Mesothelial cell of epicardium (in vitro differentiated cells): ENCODE measurements around the gene CSF2. TPM values are rescaled to one million over a fixed set of nuclear protein-coding genes. Genes with fewer than 3 reads are reported as not detected.

ENCODE experiments used
- DNase-seq, 2 experiments: peaks; one replicate each; pipeline ENCODE4 v3.0.0; 2021; ENCODE audit warnings: low spot score in 2 of 2; ENCODE audit not compliant: unreplicated experiment in 2 of 2
- H3K27ac Mint-ChIP-seq: 2 replicates; pipeline ENCODE4 v1.8.0; 2021; ENCODE audit warnings: mixed read lengths
- H3K27me3 Mint-ChIP-seq: 2 replicates; pipeline ENCODE4 v1.8.0; 2021; ENCODE audit warnings: low read depth, mixed read lengths
- H3K36me3 Mint-ChIP-seq: 2 replicates; pipeline ENCODE4 v1.8.0; 2021; ENCODE audit warnings: mixed read lengths
- H3K4me1 Mint-ChIP-seq: 2 replicates; pipeline ENCODE4 v1.8.0; 2021; ENCODE audit warnings: mixed read lengths
- H3K4me3 Mint-ChIP-seq: 2 replicates; pipeline ENCODE4 v1.8.0; 2021; ENCODE audit warnings: mild to moderate bottlenecking, moderate library complexity, mixed read lengths
- H3K9me3 Mint-ChIP-seq: 2 replicates; pipeline ENCODE4 v1.8.0; 2021; ENCODE audit warnings: mixed read lengths
- CTCF ChIP-seq: fragments of 200-600 bp; sonication (generic); IDR thresholded peaks from one replicate; pipeline ENCODE4 v1.5.0; 2021; ENCODE audit warnings: antibody characterized with exemption; ENCODE audit not compliant: unreplicated experiment
- total RNA-seq: library from RNA; stranded (reverse); gene quantifications from 3 replicates; pipeline ENCODE4 v1.2.1, GENCODE V29; 2021

The CSF2 gene
- total RNA-seq, 1 donor from 2014 or later: not detected

GRCh38 chr5:132094393-132095076 is 20.9 kb downstream of the CSF2 start:
- no peak overlapping the region for H3K4me3 Mint-ChIP-seq
- no peak overlapping the region for H3K27ac Mint-ChIP-seq
- no peaks in the 10 kb centered on the region for H3K4me1 Mint-ChIP-seq
- no peaks in the 10 kb centered on the region for H3K36me3 Mint-ChIP-seq
- TF ChIP-seq CTCF: no peak
- DNase-seq: no peak
- no peaks in the 10 kb centered on the region for H3K9me3 Mint-ChIP-seq
- H3K27me3 Mint-ChIP-seq: no peaks in the 10 kb centered on the region

DNA sequence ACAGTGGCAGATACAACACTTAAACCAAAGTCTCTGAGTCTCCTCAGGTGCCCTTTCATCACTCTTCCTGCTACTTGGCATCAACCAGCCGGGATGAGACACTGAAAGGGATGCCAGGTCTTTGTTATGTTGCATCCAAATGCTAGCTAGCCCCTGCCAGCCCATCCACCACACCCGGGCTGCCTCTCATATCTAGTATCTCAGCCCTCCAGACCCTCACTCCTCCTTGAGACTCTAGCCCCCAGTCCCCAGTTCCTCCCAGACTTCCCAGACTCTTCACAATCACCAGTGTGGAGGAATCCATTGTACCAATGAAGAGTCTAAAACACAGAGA is 21.5 kb downstream of the CSF2 start:
- H3K27me3 Mint-ChIP-seq: peaks cover 2% of the 10 kb centered on the region
- H3K36me3 Mint-ChIP-seq: no peaks in the 10 kb centered on the region
- TF ChIP-seq CTCF: no peak
- no peaks in the 10 kb centered on the region for H3K9me3 Mint-ChIP-seq
- DNase-seq: no peak
- no peak overlapping the region for H3K4me3 Mint-ChIP-seq
- no peak overlapping the region for H3K27ac Mint-ChIP-seq
- no peaks in the 10 kb centered on the region for H3K4me1 Mint-ChIP-seq

- Mint-ChIP-seq H3K36me3 (no peaks in the 10 kb centered on the region), H3K4me1 (no peaks in the 10 kb centered on the region), H3K27me3 (peaks cover 5% of the 10 kb centered on the region), H3K27ac (no peak overlapping the region), H3K9me3 (no peaks in the 10 kb centered on the region), H3K4me3 (no peak overlapping the region)
- no peak for TF ChIP-seq CTCF
- DNase-seq: no peak
Observed at GRCh38 chr5:132095424-132095972, 21.9 kb downstream of the CSF2 start.

DNA sequence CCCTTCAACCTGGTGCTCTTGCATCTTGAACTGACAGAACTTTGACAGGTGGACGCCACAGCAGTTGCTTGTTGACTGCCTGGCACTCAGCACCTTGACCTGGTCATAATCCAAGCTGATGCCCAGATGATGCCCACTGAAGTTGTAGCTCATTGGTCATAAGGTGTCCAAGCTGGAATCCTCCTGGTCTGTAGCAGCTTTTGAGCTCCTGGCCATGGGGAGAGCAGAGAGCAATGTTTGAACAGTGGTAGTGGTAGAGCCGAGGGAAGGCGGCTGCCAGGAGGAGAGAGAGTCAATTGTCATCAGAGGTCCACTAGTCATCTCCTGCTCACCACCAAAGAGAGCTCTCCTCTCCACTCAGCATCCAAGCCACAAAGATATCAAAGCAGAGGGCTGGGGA is 23.3 kb downstream of the CSF2 start:
- H3K27me3 Mint-ChIP-seq: peaks cover 5% of the 10 kb centered on the region
- no peak overlapping the region for H3K27ac Mint-ChIP-seq
- TF ChIP-seq CTCF: no peak
- no peak for DNase-seq
- H3K4me3 Mint-ChIP-seq: no peak overlapping the region
- H3K4me1 Mint-ChIP-seq: no peaks in the 10 kb centered on the region
- no peaks in the 10 kb centered on the region for H3K9me3 Mint-ChIP-seq
- H3K36me3 Mint-ChIP-seq: no peaks in the 10 kb centered on the region

GRCh38 chr5:132098151-132098594 is 24.6 kb downstream of the CSF2 start:
- H3K4me1 Mint-ChIP-seq: no peaks in the 10 kb centered on the region
- H3K4me3 Mint-ChIP-seq: no peak overlapping the region
- no peaks in the 10 kb centered on the region for H3K9me3 Mint-ChIP-seq
- no peak for TF ChIP-seq CTCF
- H3K27me3 Mint-ChIP-seq: peaks cover 5% of the 10 kb centered on the region
- no peak overlapping the region for H3K27ac Mint-ChIP-seq
- no peak for DNase-seq
- no peaks in the 10 kb centered on the region for H3K36me3 Mint-ChIP-seq
